Neural cell (in vitro differentiated cells): ENCODE data around the gene TRPM3.

Experiments
- CTCF ChIP-seq: fragments of 450-650 bp; IDR thresholded peaks from 2 replicates; pipeline ENCODE4 v1.5.1; 2014; ENCODE audit warnings: antibody characterized with exemption, mild to moderate bottlenecking, moderate library complexity; ENCODE audit not compliant: poor library complexity, severe bottlenecking
- EP300 ChIP-seq: fragments of 450-650 bp; conservative IDR thresholded peaks from 2 replicates; pipeline ENCODE4 v1.6.1; 2014; ENCODE audit warnings: antibody characterized with exemption, mild to moderate bottlenecking, moderate library complexity; ENCODE audit not compliant: poor library complexity, severe bottlenecking
- EZH2 ChIP-seq: fragments of 200-600, 300-800 bp; shearing (Covaris generic), sonication (generic); IDR thresholded peaks from 2 replicates; pipeline ENCODE4 v1.6.1; 2014; ENCODE audit warnings: antibody characterized with exemption, low read length, borderline replicate concordance, mild to moderate bottlenecking; ENCODE audit not compliant: insufficient read depth, poor library complexity, severe bottlenecking
- MXI1 ChIP-seq: fragments of 450-650 bp; conservative IDR thresholded peaks from 2 replicates; pipeline ENCODE4 v1.6.1; 2014; ENCODE audit warnings: antibody characterized with exemption, mild to moderate bottlenecking; ENCODE audit not compliant: poor library complexity, severe bottlenecking
- POLR2AphosphoS5 ChIP-seq: IDR thresholded peaks from 2 replicates; pipeline ENCODE4 v1.6.1; 2012
- RAD21 ChIP-seq: fragments of 450-650 bp; conservative IDR thresholded peaks from 2 replicates; pipeline ENCODE4 v1.6.1; 2014; ENCODE audit warnings: antibody characterized with exemption, mild to moderate bottlenecking, moderate library complexity
- TAF1 ChIP-seq: IDR thresholded peaks from 2 replicates; pipeline ENCODE4 v1.6.1; 2012; ENCODE audit warnings: low read depth

- TF ChIP-seq MXI1 = no peak
- TF ChIP-seq POLR2AphosphoS5 = no peak
- no peak for TF ChIP-seq CTCF
- no peak for TF ChIP-seq EZH2
- TF ChIP-seq EP300 = no peak
- TF ChIP-seq RAD21 = no peak
- TF ChIP-seq TAF1 = no peak
These were observed 83.9 kb downstream of the TRPM3 start for GRCh38 chr9:71037521-71037920.
